ENCODE results near the gene TAB2.

The TAB2 gene, protein sequence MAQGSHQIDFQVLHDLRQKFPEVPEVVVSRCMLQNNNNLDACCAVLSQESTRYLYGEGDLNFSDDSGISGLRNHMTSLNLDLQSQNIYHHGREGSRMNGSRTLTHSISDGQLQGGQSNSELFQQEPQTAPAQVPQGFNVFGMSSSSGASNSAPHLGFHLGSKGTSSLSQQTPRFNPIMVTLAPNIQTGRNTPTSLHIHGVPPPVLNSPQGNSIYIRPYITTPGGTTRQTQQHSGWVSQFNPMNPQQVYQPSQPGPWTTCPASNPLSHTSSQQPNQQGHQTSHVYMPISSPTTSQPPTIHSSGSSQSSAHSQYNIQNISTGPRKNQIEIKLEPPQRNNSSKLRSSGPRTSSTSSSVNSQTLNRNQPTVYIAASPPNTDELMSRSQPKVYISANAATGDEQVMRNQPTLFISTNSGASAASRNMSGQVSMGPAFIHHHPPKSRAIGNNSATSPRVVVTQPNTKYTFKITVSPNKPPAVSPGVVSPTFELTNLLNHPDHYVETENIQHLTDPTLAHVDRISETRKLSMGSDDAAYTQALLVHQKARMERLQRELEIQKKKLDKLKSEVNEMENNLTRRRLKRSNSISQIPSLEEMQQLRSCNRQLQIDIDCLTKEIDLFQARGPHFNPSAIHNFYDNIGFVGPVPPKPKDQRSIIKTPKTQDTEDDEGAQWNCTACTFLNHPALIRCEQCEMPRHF

DNA sequence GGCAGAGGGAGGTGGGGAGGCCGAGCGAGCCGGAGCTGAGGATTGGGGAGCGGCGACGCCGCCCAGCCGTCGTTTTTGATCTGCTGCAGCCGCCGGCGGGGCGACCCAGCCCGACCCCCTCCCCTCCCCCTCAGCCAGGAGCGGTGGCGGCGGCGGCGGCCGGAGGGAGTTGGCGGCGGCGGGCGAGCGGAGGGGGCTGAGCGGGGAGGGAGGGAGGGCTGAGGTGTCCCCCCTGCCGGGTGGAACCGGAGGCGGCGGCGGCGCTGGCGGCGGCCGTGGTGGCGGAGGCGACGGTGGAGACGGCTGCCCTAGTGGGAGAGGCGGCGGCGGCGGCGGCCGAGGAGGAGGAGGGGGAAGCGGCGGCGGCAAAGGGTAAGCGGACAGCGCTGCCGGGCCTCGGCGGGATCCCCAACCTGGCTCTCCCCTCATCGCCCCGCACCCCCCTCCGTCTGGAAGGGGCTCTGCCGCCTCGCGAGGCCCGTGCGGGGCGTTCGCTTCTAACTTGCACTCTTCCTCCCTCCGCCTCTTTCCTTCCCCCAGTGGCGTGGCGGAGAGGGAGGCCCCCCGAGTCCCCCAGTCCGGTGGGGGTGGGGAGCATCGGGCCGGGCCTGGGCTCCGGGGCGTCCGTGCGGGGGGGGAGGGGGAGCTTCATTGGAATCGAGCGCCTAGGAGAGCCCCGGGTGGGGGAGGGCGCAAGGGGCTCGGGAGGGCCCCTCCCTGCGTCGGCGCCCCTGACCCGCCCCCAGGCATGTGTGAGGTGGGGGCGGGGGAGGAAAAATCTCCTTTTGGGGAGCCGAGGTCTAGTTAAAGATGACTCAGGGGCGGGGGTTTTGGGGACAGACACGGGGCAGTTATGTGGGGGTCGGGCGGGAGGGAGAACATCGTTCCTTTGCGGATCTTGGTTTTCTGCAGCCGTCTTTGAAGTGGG, at the start of gene TAB2:
Gene TAB2 (plus strand): TSS at position 69 of the 928 bp plus-strand sequence. CDS start 52,286 bp downstream, outside the sequence.
- peak in 46 of 56 donors; percentile 7 to 90 (median 65) for DNase-seq

DNA sequence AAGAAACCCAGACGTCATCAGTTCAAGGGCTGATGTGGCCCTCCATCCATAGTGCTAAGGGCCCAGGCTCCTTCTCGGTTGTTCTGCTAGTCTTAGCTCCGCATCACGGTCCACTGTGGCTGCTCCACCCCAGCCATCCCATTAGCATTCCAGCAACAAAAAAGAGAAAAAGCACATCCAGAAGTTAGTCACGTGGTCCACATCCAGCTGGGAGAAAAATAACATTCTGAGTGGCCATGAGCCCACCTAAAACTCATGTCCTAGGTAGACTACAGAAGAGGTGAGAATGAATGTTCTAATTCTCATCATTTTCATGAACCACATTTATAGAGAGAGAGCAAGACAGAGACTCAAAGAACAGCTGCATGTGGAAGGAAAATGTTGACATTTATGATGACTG, 49.4 kb upstream of the TAB2 start:
- DNase-seq, result no peak

DNA sequence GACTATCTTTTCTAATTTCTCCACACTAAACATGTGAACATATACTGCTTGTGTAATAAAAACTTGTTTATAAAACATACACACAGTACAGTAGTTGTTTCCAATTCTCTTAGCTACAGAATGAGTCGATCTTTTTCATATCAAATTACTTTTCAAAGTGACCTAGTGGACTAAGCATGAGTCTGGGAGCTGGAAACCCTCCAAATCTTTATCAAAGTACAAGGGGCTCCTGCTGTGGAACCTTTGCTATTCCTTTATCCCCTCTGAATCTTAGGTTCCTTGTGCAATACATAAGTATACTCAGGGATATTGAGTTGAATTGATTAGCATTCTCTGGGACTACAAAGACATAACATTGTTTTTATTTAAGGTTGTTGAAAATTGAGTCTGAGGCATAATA, 48.7 kb upstream of the TAB2 start:
- DNase-seq, result no peak

DNA sequence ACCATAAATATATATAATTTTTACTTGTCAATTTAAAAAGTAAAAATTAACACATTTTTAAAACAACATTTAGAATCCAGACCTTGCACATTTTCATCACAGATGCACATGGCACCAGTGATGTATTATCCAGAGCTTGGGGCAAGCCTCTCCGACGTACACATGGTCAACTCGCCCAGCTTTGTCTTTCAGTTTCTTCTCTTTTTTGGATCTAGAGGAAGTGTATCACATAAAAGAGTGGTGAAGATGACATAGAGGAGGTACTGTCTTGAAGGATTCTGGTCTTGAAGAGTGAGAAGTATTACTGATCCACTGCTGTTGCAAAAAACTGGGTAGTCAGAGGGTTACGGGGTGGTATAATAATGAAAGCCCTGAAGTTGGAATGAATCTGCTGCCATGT, 46.9 kb upstream of the TAB2 start:
- no peak for DNase-seq

DNA sequence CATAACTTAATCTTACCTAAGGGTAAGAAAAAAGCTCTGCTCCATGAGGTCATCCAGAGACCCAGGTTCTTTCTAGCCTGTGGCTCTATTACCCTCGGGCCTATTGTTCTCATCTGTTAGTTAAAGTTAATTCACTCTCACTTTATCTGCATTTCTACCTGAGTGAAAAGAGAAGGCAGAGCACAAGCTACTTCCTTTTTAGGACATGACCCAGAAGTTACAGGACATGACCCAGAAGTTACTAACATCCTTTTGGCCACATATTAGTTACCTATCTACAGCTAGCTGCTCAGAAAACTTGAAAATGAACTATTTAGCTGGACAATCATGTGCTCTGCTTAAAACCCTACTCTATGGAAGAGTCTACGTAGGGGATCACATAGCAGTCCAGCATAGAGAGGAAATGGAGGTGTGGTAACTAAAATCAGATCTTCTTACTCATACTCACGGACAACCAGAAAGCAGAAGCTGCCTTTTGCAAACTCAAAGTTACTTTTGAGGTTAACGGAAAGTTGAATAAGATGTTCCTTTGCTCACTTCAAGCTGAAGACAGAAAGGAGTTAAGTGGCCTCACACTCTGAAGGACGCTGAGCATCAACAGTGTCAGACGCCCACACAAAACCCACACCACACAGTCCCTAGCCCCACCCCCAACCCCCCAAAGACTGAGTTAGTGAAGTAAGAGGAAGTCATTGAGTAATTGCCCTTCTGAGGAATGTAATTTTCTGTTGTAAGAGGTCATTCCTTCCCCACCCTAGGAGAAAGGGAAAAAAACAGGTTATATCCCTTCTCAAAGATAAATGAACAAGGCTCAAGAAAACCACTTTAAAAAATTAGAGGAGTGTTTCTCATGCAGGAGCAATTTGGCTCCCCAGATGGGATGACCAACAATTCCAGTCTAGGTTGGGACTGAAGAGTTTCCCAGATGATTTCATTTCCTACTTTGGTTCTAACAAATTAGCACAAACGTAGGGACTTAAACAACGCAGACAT, 45.9 kb upstream of the TAB2 start:
- no peak for DNase-seq

DNA sequence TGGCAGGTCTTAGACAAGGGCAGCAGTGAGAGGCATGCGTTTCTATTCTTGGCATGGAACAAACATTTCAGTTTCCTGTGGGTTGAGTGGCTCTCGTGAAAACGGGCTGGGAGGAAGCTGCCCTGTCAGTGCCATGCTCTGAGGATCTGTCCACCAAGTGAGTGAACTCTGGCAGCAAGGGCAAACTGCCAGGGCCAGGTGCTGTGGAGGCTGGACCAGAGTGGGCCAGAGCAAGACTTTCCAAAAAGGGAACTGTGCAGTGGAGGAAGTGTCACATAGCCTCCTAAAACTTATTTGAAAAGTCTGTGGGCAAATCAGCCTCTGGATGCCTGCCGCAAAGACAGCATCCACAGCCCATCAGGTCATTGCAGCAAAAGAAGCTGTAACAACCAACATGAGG, 44.2 kb upstream of the TAB2 start:
- peak in 21 of 56 donors; percentile 9 to 52 (median 20) for DNase-seq

DNA sequence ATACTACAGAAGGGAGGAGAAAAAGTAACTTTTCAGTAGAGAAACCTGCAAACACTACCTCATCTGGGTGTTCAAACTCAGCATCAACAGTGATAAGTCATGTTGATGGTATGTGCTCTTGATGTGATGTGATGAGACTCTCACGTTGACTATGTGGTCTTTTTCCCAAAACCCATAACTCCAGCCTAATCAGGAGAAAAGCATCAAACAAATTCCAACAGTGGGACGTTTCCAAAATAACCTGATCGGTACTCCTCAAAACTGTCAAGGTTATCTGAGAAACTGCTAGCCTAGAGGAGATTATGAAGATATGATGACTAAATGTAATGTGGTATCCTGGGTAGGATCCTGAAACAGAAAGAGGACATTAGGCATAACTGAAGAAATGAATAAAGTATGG, 41.9 kb upstream of the TAB2 start:
- no peak for DNase-seq

DNA sequence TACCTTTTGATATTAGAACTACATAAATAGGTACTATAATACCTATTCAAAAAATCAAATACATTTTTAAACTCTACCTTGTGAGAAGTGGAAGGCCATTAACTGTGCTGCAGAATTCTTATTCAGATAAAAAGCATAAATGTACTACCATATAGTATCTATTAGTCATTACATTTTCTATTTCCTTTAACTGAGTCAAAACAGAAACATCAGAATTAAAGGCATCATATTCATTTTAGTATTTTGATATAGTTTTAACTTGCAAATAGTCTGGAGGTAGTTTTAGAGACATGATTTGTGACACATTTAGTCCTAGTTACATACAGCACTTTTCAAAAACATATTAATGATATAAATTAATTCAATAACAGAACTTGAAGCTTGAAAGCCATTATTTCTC, 39.9 kb upstream of the TAB2 start:
- DNase-seq, result no peak

DNA sequence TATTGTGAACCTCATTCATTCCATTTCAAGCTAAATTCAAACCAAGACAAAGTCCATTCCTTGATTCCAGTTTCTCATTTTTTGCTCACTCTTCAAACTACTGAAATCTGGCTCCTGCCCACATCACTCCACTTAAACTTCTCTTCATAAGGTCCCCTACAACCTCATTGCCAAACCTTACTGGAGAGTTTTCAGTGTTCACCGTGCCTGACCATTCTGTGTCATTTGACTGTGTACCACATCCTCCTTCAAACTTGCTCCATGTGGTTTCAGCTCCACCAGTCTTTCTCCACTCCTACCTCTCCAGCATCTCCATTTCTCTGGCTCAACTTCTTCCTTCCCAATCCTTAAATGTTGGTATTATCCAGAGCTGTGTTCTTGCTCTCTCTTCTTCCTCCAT, 38.5 kb upstream of the TAB2 start:
- DNase-seq, result no peak

DNA sequence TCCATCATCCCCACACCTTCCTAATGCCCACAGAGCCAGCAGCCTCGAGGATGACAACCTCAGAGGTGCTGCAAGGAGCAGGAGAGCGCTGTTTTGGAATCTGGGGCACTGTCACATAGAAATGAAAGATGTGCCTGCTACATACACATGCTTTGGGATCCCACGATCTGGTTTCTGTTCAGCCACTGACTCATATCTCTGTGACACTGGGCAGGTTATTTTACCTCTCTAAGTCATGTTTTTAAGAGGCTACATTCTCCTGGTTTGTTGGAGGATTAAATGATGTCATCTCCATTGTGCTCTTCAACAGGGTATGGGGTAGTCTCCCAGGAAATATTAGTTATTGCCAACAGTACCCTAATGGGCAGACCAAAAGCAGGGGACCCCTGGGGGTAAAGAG, 32.6 kb upstream of the TAB2 start:
- no peak for DNase-seq

DNA sequence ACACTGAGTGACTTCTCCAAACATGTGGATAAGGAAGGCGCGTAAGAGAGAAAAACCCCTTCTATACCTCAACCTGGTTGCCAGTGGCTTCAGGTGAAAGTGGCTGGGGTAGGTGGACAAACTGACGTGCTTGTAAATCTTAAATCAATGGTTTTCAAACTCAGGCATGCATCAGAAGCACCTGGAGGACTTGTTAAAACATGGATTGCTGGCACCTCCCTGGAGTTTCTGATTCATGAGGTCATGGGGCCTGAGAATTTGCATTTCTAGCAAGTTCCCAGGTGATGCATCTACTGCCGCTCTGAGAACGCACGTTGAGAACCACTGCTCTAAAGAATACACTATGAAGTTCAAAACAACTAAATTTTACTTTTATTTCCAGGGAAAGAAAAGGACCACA, 31.9 kb upstream of the TAB2 start:
- DNase-seq, result no peak

DNA sequence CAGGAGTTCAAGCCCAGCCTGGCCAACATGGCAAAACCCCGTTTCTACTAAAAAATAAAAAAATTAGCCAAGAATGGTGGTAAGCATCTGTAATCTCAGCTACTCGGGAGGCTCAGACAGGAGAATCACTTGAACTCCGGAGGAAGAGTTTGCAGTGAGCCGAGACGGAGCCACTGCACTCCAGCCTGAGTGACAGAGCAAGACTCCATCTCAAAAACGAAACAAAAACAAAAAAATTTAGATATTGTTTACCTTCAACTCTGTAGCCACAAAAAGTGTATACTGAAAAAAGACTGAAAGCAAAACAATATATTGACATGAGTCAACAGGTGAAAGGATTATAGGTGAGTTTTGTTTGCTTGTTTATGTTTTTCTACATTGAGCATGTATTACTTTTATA, 30.6 kb upstream of the TAB2 start:
- DNase-seq, result no peak

DNA sequence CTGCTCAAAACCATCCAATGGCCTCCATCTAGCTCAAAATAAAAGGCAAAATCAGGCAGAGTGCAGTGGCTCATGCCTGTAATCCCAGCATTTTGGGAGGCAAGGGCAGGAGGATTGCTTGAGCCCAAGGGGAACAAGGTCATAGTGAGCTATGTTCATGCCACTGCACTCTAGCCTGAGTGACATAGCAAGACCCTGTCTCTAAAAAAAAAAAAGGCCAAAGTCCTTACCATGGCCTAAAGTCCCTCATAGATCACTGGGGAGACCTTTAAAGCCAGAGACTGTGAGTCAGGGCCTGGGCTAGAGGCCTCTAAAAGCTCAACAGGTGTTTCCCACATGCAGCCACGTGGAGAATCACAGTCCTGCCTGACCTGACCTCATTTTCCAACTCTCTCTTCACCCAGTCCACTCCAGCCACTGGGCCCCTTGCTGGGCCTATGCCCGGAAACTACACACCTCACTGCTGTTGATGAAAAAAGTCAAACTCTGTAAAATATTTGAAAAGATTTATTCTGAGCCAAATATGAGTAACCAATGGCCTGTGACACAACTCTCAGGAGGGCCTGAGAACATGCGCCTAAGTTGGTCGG, 28.2 kb upstream of the TAB2 start:
- DNase-seq, result no peak

DNA sequence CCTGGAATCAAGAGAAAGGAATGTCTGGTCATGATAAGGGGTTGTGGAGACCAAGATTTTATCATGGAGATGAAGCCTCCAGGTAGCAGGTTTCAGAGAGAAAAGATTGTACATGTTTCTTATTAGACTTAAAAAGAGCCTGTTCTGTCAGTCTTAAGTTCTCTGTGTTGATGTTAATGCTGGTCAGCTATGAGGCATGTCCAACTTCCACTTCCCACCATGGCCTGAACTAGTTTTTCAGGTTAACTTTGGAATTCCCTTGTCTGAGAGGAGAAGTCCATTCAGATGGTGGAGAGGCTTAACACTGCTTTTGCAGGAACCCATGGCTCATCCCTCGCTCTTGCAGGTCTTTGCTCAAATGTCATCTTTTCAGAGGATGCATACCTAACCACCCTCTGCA, 27.5 kb upstream of the TAB2 start:
- DNase-seq, result no peak

DNA sequence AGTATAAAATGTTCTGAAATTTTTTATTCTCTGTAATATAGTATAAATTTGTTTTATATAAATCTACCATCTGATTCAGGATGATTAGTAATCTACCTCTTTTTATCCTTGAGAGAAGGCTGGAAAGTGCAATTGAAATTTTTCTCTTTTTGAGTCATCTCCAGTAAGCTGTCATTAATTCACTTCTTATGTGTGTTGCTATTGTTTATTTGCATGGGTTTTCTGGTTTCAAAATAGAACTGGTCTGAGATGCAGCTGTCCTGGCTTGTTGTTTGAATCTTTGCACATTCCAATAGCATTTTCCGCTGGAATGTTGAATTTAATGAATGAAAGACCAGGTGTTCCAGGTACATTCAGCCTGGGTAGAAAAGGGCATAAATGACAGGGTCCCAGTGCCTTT, 24.3 kb upstream of the TAB2 start:
- no peak for DNase-seq

DNA sequence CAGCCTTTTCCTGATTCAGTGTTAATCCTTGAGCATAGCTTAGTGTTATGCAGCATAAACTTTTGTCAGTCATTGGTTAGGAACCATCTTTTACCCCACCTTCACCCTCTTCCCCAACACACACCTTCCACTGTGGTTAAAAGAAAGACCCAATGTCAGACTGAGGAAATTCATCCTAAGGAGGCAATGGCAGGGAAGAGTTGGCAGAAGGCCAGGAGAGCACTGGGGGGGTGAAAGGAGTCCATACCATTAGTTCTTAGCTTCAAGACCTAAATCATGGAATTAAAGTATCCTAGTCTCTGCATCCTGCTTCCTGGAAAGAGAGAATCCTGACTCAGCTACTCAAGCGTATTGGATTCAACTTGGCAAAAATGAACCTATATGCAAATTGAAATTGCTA, 16.9 kb upstream of the TAB2 start:
- no peak for DNase-seq

DNA sequence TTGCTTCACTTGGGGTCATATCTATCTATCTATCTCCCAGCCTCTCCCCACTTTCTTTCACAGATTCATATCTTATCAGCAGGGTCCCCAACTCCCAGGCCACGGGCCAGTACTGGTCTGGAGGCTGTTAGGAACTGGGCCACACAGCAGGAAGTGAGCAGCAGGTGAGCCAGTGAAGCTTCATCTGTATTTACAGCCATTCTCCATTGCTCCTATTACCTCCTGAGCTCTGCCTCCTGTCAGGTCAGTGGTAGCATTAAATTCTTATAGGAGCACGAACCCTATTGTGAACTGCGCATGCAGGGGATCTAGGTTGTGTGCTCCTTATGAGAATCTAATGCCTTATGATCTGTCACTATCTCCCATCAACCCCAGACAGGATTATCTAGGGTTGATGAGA, 14.8 kb upstream of the TAB2 start:
- no peak for DNase-seq

DNA sequence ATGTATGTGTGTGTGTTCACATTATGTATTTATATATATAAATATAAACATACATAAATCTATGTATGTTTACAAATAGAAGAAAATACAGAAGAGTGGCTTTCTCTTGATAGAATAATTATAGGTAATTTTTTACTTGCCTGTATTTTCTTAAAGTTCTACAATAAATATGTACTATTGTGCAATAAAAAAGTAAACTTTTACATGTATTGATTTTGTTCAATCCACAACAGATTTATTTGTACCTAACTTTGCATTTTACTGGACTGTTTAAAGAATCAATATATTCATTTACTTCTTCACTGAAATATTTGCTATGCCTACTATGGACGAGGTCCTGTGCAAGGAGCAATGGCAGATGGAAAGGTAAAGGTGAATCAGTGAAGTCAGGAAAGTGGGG, 14.0 kb upstream of the TAB2 start:
- DNase-seq, result no peak

DNA sequence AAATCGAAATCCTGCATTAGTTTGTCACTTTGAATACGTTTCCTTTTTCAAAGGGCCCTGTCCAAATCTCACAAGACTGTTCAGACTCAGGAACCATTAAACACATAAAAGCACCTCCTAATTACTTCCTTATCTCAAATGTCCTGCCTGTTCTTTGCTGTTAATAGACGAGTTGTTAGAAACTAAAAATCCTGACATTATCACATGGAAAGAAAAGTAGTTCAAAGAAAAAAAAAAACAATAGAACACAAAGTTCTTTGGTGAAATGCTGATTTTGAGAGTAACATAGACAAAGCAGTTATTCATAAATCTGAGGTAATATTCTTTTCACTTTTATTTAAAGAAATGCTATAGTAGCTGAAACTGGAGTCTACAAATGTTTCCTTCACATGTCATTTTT, 12.1 kb upstream of the TAB2 start:
- DNase-seq, result no peak

DNA sequence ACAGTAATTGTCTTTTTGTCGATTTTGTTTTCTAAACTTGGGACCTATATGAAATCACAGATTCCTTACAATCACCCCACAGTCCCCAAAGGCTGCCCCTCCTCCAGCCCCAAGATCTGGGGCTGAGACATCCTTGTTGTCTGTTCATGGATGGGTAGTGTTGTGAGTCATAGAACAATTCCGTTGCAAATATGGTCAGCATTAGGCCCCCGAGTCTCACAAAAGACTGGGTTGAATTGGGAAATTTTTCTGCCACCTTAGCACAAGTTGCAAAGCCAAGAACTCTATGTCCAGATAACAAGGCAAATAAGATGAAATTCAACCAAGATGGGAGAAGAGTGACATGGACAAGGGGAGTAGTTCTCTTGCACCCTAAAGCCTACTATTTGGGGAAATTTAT, 10.5 kb upstream of the TAB2 start:
- DNase-seq, result no peak
